Epidermal melanocyte (primary cell): Measurements from ENCODE around the gene LPP.

Experiments used
- DNase-seq: peaks from one replicate; pipeline ENCODE4 v3.0.0; 2011; ENCODE audit warnings: low spot score; ENCODE audit not compliant: insufficient read length

The LPP gene

DNA sequence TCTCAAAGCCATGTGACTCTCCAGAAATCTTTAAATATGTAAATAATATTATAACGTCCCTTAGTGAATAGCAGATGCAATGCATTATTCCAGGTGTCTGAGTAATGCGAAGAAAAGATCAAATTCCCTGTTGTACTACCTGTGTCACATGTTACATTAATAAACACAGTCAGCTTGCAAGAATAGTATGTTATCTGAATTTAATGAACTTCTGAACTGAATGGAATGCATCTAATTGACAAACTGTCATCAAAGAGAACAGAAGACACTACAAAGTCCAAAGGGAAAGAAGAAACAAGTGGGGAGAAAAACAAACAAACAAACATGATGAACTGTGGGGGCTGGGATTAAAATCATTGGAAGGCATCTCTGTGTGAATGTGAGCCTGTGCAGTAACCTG is 508.8 kb downstream of the LPP start:
- no peak for DNase-seq

DNA sequence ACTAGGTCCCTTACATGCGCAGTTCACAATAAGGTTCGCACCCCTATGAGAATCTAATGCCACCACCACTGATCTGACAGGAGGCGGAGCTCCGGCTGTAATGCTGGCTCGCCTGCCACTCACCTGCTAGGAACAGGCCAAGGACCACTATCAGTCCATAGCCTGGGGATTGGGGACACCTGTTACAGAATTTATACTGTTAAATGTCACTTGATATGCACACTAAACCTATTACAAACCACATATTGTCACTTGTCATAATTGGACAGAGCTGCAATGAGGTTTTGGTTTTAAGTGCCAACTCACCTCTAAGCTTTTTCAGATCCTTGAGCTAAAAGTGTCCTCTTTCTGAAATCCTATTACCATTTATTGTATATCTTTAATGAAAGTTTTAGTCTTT is 509.9 kb downstream of the LPP start:
- DNase-seq: no peak

DNA sequence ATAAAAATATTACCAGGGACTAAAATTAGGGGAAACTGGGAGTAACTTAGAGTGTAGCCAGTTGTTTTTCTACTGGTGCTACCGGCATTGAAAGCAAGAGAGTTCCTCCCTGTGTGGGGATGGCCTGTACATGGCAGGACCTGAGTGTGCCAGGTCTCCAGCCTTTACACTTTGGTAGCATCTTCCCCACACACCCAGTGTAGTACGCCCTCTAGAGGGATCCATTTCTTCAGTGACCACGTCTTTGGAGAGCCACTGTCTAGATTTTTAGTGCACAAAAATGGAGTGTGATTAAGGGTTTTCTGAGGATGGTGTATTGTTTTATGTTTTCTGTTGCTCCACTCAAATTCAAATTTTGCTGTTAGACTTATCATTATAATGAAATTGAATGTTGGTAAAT is 510.8 kb downstream of the LPP start:
- no peak for DNase-seq

GRCh38 chr3:188667926-188668325 is 514.0 kb downstream of the LPP start:
- DNase-seq: no peak

DNA sequence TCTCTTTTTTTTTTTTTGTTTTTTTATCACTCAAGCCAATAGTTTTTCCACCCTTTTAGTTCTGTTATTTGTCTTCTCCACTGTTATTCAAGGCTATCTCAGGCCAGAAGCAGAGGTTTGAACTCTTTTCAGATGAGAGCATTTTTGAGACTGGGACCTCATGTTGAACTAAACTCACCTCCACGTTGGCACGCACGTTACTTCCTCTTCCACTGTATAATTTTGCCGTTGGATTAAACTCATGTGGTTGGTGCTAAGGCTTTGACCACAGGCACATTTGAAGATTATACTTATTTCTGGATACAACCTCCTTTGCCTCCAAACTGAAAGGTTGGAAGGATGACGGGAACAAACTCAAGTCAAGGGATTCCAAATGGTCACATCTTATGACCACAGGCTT is 516.5 kb downstream of the LPP start:
- DNase-seq: no peak

DNA sequence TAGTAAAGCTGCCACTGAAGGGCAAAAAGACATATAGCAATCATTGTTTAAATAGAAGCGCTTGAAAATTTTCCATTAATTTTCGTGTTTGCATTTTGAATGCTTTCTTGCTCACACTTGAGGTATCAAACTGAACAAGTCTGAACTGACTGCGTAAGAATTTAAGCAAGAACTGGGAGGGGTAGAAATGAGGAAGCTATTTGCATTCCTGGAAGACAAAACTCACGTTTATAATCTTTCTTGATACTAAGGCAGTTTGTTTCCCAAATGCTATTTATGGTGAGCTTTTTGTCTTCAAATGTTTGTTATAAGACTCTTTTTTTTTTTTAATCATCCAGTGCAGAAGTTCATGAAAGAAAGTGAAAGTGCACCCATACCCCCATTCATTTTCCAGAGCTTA is 518.0 kb downstream of the LPP start:
- no peak for DNase-seq

GRCh38 chr3:188672840-188673239 is 518.9 kb downstream of the LPP start:
- DNase-seq: no peak

DNA sequence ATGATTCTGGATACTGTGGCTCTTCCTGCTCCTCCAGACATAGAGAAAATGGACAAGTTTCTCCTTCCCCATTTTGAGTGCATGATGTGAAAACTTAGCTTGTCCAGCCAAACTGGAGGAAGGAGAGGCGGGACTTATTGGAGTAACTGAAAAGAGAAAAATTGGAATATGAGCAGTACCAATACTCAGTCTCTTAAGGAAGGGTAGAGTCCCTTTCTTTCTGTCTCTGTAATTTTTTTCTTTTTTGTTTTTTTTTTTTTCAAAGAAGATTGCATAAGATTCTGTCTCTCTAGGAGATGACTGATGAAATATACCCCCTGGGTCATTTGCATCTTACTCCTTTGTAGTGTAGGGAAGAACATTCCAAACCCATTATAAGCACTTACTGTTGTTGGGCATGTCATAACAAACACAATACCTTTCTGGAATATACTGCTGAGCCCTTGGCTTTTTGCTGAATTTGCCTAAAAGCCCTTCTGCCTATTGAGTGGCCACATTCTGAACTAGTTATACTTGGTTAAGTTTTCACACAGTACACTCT is 519.8 kb downstream of the LPP start:
- DNase-seq: peak; percentile 67

- no peak for DNase-seq
Observed at GRCh38 chr3:188674595-188674994, 520.6 kb downstream of the LPP start.

GRCh38 chr3:188677344-188677743 is 523.4 kb downstream of the LPP start:
- DNase-seq: no peak

DNA sequence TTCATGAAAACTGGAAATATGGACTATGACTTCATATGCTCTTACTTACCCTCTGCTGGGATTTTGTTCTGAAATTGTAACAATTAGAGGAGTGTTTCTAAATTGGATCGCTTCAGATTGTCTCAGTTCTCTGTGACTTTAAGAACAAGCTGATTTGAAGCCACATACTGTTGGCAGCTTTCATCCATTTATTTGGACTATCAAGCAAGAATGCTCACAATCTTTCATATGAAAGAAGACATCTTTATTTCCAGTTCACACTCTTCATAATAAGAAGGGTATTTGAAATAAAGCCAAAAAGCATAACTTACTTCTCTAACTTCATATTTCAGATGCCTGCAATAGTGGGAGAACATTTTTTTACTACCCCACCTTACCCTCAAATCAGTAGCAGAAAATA is 526.2 kb downstream of the LPP start:
- no peak for DNase-seq

DNA sequence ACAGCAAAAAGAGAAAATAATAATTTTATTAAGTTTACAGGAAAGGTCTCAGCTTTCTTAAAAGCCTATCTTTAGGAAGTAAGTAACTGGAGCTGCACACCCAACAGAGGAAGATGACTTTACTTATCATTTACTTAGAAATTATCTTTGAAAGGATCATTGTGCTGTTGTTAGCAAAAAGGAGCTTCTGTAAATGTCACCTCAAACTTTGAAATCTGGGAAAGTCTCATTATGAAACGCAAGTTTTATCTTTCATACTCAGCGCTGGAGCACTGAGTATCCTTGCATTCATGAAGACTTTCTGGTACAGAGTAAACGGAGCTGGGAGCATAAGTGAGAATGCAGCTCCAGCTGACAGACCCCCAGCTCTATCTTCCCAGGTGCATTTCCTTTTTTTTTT is 526.6 kb downstream of the LPP start:
- no peak for DNase-seq

DNA sequence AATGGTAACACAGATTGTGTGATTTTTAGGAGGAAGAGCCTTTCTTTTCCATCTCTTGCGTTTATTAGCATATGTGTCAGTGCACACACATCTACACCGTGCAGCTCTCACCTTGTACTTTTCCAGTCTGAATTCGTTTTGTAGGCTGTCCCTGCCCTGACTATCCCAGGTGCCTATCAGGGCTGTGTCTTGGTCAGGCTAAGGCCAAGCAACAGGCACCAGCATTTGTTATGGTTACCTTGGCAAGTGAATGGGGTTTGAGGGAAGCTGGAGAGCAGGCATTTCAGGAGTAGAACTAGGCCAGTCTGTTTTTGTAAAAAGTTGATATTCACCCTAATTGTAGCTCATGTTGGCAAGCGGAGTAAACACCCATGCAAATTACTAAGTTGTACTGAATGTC is 528.4 kb downstream of the LPP start:
- no peak for DNase-seq

DNA sequence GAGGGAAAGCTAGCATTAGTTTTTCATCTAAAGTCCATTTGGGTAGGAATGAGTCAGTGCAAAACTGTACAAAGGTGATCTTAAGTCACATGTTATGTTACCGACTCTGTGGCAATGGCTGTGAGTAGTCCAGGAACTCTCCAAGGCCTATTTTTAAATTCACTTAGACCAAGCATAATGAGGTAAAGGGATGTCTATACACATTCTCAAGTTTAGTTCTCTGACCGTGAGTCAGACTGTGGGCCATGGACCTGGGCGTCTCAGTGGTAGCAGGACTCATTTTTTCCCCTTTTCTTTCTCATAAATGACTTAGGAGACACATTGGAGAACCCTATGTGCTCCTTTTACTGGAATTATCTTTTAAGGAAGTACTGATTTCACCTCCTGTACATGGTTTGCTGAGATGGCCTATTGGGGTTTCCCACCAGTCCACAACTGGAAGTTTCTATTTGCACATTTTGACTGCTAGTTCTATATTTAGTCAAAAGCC is 529.1 kb downstream of the LPP start:
- no peak for DNase-seq

DNA sequence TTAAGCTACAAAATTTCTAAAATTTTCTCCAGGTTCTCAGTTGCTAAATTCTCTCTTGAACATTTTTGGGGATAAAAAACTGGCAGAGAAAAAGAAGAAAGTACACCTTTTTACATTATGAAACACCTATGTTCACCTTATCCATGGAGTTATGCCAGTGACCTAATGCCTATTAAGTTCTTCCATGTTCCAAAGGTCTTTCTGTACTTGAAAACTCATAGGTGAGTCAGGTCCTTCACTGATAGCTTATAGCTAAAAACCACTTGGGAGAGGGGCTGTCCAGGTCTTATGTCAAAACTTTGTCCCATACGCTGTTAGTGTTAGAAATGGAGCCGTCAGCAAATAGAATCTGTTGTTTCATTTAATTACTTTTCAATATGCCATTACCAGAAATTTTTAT is 530.3 kb downstream of the LPP start:
- DNase-seq: no peak

DNA sequence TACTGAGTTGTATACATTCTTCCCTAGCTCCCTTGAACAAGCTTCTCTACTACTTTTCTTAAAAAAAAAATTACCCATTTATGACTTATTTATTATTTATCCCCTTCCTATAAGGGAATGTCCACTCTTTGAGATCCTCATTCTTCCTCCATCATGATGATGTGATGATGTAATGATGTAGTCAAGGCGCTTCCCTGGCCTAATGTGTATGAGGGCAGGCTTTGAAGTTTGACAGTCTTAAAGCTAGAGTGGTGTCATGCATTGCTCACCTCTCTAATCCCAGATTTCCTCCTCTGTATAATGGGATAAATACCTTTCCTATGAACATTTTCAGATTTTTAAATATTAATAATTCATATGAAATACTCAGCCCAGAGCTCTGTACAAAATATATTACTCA is 531.8 kb downstream of the LPP start:
- no peak for DNase-seq

- no peak for DNase-seq
Observed at GRCh38 chr3:188686324-188686723, 532.4 kb downstream of the LPP start.

- DNase-seq: no peak
Observed at GRCh38 chr3:188687389-188687788, 533.4 kb downstream of the LPP start.

DNA sequence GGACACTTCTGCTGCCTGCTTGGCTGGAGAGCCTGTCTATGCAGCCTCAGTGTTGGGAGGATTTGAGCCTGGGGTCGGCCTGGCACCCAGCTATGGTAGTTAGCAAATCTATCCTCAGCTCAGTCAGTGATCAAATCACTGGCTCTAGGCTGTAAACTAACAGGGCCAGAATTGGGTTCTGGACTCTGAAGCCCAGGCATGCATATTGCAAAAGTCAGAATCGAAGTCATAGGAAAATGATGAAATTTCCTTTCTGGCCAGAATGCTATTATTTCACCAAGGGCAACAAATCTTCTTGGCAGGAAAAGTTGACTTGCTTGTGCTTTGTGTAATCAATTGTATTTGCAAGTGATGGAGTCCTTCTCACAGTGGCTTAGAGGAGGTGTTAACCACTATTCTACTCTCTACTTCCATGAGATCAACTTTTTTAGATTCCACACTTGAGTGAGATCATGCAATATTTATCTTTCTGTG is 535.2 kb downstream of the LPP start:
- peak; percentile 25 for DNase-seq

GRCh38 chr3:188690064-188690463 is 536.1 kb downstream of the LPP start:
- DNase-seq: no peak

- DNase-seq: no peak
Observed at GRCh38 chr3:188691004-188691403, 537.0 kb downstream of the LPP start.

GRCh38 chr3:188691665-188692064 is 537.7 kb downstream of the LPP start:
- no peak for DNase-seq

DNA sequence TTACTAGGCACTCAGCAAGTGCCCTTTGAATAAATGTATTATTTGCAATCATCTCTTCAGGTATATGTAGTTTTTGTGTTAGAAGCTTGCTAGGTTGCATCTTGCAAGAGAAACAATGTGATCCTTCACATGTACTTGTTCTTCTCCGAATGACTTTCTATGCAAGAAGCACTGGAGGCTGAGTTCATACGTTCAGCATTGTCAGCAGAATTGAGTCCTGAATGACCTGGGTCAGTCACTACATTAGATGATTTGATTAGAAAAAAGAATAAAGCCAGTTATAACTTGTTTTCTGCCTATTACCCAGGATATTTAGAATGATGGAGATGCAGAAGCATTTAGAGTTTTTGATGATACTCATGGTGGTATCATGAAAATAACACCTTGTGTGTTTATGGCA is 538.7 kb downstream of the LPP start:
- DNase-seq: no peak

GRCh38 chr3:188693435-188693834 is 539.5 kb downstream of the LPP start:
- DNase-seq: no peak
